A673 (cell line): ENCODE results near the gene PROZ. TPM values are rescaled to one million over a fixed set of nuclear protein-coding genes. Genes with fewer than 3 reads are reported as not detected.

Experiments used
- BruUV-seq: library from RNA; stranded (reverse); fragments of 400-500 nt; replicated peaks from 2 replicates; lab custom pipeline; 2021; lab: Mats Ljungman, UMichigan
- CTCF ChIA-PET: fragments of 300-600 bp; sonication (Branson Sonifier 250); formaldehyde crosslinking; loops from one replicate; lab custom pipeline; 2022; ENCODE audit warnings: antibody characterized with exemption; lab: Charles Lee
- POLR2A ChIA-PET: fragments of 300-600 bp; sonication (Branson Sonifier 250); formaldehyde crosslinking; loops from one replicate; lab custom pipeline; 2022; ENCODE audit warnings: antibody characterized with exemption; ENCODE audit not compliant: low non-redundant PET; lab: Charles Lee
- DNase-seq: peaks from one replicate; pipeline ENCODE4 v3.0.0-alpha.2; 2015; ENCODE audit warnings: low spot score
- H3K27ac ChIP-seq: fragments of 200-600 bp; sonication (generic); 2 replicates; pipeline ENCODE4 v1.5.1; 2016; ENCODE audit warnings: mixed run types, low read depth, mild to moderate bottlenecking, mixed read lengths, antibody characterized with exemption, low read length; ENCODE audit not compliant: poor library complexity, severe bottlenecking
- H3K27me3 ChIP-seq: fragments of 200-600 bp; sonication (generic); replicated peaks from 2 replicates; pipeline ENCODE4 v1.6.1; 2017; ENCODE audit warnings: mixed run types, low read depth, mild to moderate bottlenecking, mixed read lengths, antibody characterized with exemption, low read length; ENCODE audit not compliant: insufficient read depth, poor library complexity
- H3K36me3 ChIP-seq: fragments of 200-600 bp; sonication (generic); 2 replicates; pipeline ENCODE4 v1.6.1; 2016; ENCODE audit warnings: mixed run types, mild to moderate bottlenecking, mixed read lengths, antibody characterized with exemption, low read length; ENCODE audit not compliant: insufficient read depth, poor library complexity, severe bottlenecking
- H3K4me1 ChIP-seq: fragments of 200-600 bp; sonication (generic); 2 replicates; pipeline ENCODE4 v1.6.1; 2017; ENCODE audit warnings: mixed run types, mild to moderate bottlenecking, mixed read lengths, antibody characterized with exemption, low read length; ENCODE audit not compliant: insufficient read depth, poor library complexity, severe bottlenecking
- H3K4me3 ChIP-seq: fragments of 200-600 bp; sonication (generic); 2 replicates; pipeline ENCODE4 v1.5.1; 2016; ENCODE audit warnings: low read depth, mixed run types, mild to moderate bottlenecking, mixed read lengths, low read length; ENCODE audit not compliant: poor library complexity, severe bottlenecking
- H3K9me3 ChIP-seq: fragments of 200-600 bp; sonication (generic); 2 replicates; pipeline ENCODE4 v1.6.1; 2016; ENCODE audit warnings: mixed run types, low read depth, mild to moderate bottlenecking, mixed read lengths, antibody characterized with exemption, low read length; ENCODE audit not compliant: poor library complexity, severe bottlenecking
- CTCF ChIP-seq: fragments of 300-800, 200-600 bp; sonication (generic); conservative IDR thresholded peaks from 2 replicates; pipeline ENCODE4 v1.5.1; 2017; ENCODE audit warnings: low read depth, mild to moderate bottlenecking, antibody characterized with exemption, low read length, moderate library complexity, mixed read lengths
- EZH2 ChIP-seq: fragments of 200-600 bp; sonication (generic); IDR thresholded peaks from 2 replicates; pipeline ENCODE4 v1.6.1; 2017; ENCODE audit warnings: borderline replicate concordance, low read depth, mild to moderate bottlenecking, mixed read lengths, antibody characterized with exemption, low read length; ENCODE audit not compliant: poor library complexity, severe bottlenecking
- intact Hi-C: fragments of 100-400 bp; cut with micrococcal nuclease; formaldehyde crosslinking; loops from one replicate; pipeline ENCODE4 v1.10.0; 2022; ENCODE audit not compliant: unreplicated experiment
- total RNA-seq: library from RNA; stranded (reverse); gene quantifications from 2 replicates; pipeline ENCODE4 v1.2.3, GENCODE V29; 2021

PROZ gene
- total RNA-seq, 1 experiment from 2014 or later = not detected

DNA sequence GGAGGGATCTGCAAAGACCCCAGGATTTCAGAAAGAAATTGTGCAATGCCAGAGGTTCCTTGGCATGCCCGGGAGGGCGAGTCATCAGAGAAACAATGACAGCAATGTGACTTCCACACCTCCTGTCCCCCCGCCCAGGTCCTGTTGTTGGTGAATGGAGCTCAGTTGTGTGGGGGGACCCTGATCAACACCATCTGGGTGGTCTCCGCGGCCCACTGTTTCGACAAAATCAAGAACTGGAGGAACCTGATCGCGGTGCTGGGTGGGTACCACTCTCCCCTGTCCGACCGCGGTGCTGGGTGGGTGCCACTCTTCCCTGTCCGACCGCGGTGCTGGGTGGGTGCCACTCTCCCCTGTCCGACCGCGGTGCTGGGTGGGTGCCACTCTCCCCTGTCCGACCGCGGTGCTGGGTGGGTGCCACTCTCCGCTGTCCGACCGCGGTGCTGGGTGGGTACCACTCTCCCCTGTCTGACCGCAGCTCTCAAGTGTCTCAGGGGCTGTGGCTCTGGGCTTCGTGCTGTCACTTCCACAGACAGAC, 41.0 kb upstream of the PROZ start:
- BruUV-seq = no TSS peak
- ChIA-PET CTCF (no interaction called here), POLR2A (no interaction called here)
- Histone ChIP-seq H3K36me3 (no peaks in the 10 kb centered on the region), H3K27me3 (no peaks in the 10 kb centered on the region), H3K4me3 (no peak overlapping the region), H3K9me3 (no peaks in the 10 kb centered on the region), H3K4me1 (no peaks in the 10 kb centered on the region), H3K27ac (no peak overlapping the region)
- intact Hi-C loops = no loop called here
- no peak for DNase-seq
- TF ChIP-seq CTCF (no peak), EZH2 (no peak)

DNA sequence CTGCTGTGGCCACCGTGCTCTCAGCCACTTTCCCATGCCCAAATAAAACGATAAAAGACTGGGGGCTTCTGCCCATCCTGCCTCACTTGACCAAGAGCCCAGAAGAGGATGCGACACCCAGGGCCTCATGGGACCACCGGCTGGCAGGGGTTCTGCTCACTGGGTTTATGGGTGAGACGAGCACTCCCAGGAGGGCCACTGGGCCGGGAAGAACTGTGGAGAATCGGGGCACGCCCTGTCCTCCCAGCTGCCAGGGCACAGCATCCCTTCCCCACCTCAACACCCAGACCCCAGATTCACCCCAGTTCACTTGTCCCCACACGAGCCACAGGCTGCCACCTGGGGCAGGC, 40.6 kb upstream of the PROZ start:
- Histone ChIP-seq H3K27me3 (no peaks in the 10 kb centered on the region), H3K9me3 (no peaks in the 10 kb centered on the region), H3K4me1 (no peaks in the 10 kb centered on the region), H3K4me3 (no peak overlapping the region), H3K36me3 (no peaks in the 10 kb centered on the region), H3K27ac (no peak overlapping the region)
- CTCF ChIA-PET = no interaction called here
- TF ChIP-seq EZH2 (no peak), CTCF (no peak)
- no peak for DNase-seq
- BruUV-seq = no TSS peak
- POLR2A ChIA-PET = no interaction called here
- intact Hi-C loops = no loop called here

DNA sequence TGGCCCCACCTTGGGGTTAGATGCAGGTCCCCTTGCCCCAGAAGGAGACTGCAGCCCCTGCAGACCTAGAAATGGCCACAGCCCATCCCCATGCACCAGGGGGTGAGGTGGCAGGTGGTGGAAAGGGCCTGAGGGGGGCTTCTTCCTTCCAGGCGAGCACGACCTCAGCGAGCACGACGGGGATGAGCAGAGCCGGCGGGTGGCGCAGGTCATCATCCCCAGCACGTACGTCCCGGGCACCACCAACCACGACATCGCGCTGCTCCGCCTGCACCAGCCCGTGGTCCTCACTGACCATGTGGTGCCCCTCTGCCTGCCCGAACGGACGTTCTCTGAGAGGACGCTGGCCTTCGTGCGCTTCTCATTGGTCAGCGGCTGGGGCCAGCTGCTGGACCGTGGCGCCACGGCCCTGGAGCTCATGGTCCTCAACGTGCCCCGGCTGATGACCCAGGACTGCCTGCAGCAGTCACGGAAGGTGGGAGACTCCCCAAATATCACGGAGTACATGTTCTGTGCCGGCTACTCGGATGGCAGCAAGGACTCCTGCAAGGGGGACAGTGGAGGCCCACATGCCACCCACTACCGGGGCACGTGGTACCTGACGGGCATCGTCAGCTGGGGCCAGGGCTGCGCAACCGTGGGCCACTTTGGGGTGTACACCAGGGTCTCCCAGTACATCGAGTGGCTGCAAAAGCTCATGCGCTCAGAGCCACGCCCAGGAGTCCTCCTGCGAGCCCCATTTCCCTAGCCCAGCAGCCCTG, 40.0 kb upstream of the PROZ start:
- intact Hi-C loops = no loop called here
- DNase-seq = no peak
- ChIA-PET POLR2A (no interaction called here), CTCF (no interaction called here)
- BruUV-seq = no TSS peak
- Histone ChIP-seq H3K4me1 (no peaks in the 10 kb centered on the region), H3K36me3 (no peaks in the 10 kb centered on the region), H3K27ac (no peak overlapping the region), H3K4me3 (no peak overlapping the region), H3K9me3 (no peaks in the 10 kb centered on the region), H3K27me3 (no peaks in the 10 kb centered on the region)
- TF ChIP-seq EZH2 = no peak
- no peak for TF ChIP-seq CTCF
